ENCODE data around the gene CA7. TPM values are rescaled to one million over a fixed set of nuclear protein-coding genes. Genes with fewer than 3 reads are reported as not detected.

CA7 gene
- polyA plus RNA-seq, 4 donors, result 6.4 to 89.7 (median 47.7) TPM

DNA sequence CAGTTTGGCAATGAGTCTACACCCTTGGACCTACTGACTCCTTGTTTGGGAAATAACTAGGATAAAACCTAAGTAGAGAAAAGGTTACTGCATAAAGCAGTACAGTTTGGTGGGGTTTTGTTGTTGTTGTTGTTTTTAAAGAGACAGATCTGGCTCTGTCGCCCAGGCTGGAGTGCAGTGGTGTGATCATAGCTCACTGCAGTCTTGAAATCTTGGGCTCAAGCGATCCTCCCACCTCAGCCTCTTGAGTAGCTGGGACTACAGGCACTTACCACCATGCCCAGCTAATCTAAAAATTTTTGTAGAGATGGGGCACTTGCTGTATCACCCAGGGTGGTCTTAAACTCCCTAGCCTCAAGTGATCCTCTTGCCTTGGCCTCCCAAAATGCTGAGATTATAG is 37.3 kb downstream of the CA7 start:
- H3K27ac ChIP-seq (ENCODE audit: low read depth in 1 of 3, low read length in 2 of 3), result no peak overlapping the region
- H3K27me3 ChIP-seq (ENCODE audit: control insufficient read depth in 3 of 3, insufficient read depth in 3 of 3, low read length in 3 of 3), result no peaks in the 10 kb centered on the region
- 61 to 82% (median 68%) methylated on average over 2 of the region's 2 CpGs for WGBS, 3 donors
- peaks cover 7 to 16% (median 15%) of the 10 kb centered on the region in 3 donors for H3K36me3 ChIP-seq (ENCODE audit: control insufficient read depth in 3 of 3, insufficient read depth in 2 of 3, low read depth in 1 of 3, low read length in 3 of 3)
- H3K9me3 ChIP-seq (ENCODE audit: control insufficient read depth in 2 of 2, insufficient read depth in 1 of 2, low read depth in 1 of 2, low read length in 1 of 2), result no peaks in the 10 kb centered on the region
- DNase-seq (no peak), FAIRE-seq (no peak)
- no peak overlapping the region for H3K4me3 ChIP-seq (ENCODE audit: low read depth in 1 of 3, low read length in 3 of 3)
- peaks cover 3 to 17% (median 8%) of the 10 kb centered on the region in 3 donors for H3K4me1 ChIP-seq (ENCODE audit: control insufficient read depth in 3 of 3, insufficient read depth in 2 of 3, low read depth in 1 of 3, low read length in 2 of 3)

DNA sequence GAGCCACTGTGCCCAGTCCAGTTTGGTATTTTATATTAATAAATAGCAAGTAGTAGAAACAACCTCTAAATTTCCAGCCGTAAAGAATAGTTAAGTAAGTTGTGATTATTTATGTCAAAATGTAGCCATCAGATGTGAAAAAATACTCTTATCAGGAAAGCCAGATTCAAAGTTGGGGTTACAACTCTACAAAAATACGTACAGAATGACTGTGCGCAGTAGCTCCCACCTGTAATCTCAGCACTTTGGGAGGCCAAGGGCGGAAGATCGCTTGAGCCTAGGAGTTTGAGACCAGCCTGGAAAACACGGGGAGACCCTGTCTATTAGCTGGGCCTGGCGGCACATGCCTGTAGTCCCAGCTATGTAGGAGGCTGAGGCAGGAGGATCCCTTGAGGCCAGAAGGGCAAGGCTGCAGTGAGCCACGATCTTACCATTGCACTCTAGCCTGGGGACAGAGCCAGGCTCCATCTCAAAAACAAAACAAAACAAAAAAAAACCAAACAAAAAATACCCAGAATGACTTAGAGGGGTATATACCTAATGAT is 37.8 kb downstream of the CA7 start:
- DNase-seq (no peak), FAIRE-seq (no peak)
- 89 to 92% (median 90%) methylated on average over 8 of the region's 8 CpGs for WGBS, 3 donors
- Histone ChIP-seq H3K4me3 (ENCODE audit: low read depth in 1 of 3, low read length in 3 of 3) (no peak overlapping the region), H3K36me3 (ENCODE audit: control insufficient read depth in 3 of 3, insufficient read depth in 2 of 3, low read depth in 1 of 3, low read length in 3 of 3) (peaks cover 7 to 16% (median 15%) of the 10 kb centered on the region in 3 donors), H3K27ac (ENCODE audit: low read depth in 1 of 3, low read length in 2 of 3) (no peak overlapping the region), H3K4me1 (ENCODE audit: control insufficient read depth in 3 of 3, insufficient read depth in 2 of 3, low read depth in 1 of 3, low read length in 2 of 3) (peaks cover 3 to 17% (median 8%) of the 10 kb centered on the region in 3 donors), H3K27me3 (ENCODE audit: control insufficient read depth in 3 of 3, insufficient read depth in 3 of 3, low read length in 3 of 3) (no peaks in the 10 kb centered on the region), H3K9me3 (ENCODE audit: control insufficient read depth in 2 of 2, insufficient read depth in 1 of 2, low read depth in 1 of 2, low read length in 1 of 2) (no peaks in the 10 kb centered on the region)

DNA sequence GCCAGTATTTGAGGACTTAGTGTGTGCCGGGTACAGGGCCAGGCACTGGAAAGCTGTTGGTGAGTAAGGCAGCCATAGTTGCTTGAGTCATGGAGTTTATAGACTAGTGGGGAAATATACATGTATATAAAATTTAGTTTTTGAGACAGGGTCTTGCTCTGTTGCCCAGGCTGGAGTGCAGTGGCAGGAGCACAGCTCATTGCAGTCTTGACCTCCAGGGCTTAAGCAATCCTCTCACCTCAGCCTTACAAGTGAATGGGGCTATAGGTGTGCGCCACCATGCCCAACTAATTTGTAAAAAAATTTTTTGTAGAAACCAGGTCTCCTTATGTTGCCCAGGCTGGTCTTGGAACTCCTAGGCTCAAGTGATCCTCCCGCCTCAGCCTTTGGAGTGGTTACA is 38.5 kb downstream of the CA7 start:
- Histone ChIP-seq H3K27ac (ENCODE audit: low read depth in 1 of 3, low read length in 2 of 3) (no peak overlapping the region), H3K4me1 (ENCODE audit: control insufficient read depth in 3 of 3, insufficient read depth in 2 of 3, low read depth in 1 of 3, low read length in 2 of 3) (peaks cover 3 to 17% (median 8%) of the 10 kb centered on the region in 3 donors), H3K36me3 (ENCODE audit: control insufficient read depth in 3 of 3, insufficient read depth in 2 of 3, low read depth in 1 of 3, low read length in 3 of 3) (peaks cover 7 to 16% (median 15%) of the 10 kb centered on the region in 3 donors), H3K4me3 (ENCODE audit: low read depth in 1 of 3, low read length in 3 of 3) (no peak overlapping the region), H3K9me3 (ENCODE audit: control insufficient read depth in 2 of 2, insufficient read depth in 1 of 2, low read depth in 1 of 2, low read length in 1 of 2) (no peaks in the 10 kb centered on the region), H3K27me3 (ENCODE audit: control insufficient read depth in 3 of 3, insufficient read depth in 3 of 3, low read length in 3 of 3) (no peaks in the 10 kb centered on the region)
- DNase-seq (no peak), FAIRE-seq (no peak)
- 98 to 99% (median 99%) methylated on average over 3 of the region's 3 CpGs for WGBS, 3 donors

DNA sequence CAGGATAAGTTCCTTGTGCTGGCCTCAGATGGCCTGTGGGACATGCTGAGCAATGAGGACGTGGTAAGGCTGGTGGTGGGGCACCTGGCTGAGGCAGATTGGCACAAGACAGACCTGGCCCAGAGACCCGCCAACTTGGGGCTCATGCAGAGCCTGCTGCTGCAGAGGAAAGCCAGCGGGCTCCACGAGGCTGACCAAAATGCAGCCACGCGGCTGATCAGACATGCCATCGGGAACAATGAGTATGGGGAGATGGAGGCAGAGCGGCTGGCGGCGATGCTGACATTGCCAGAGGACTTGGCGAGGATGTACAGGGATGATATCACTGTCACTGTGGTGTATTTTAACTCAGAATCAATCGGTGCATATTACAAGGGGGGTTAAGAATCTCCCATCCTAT is 41.3 kb downstream of the CA7 start:
- Histone ChIP-seq H3K4me3 (ENCODE audit: low read depth in 1 of 3, low read length in 3 of 3) (no peak overlapping the region), H3K4me1 (ENCODE audit: control insufficient read depth in 3 of 3, insufficient read depth in 2 of 3, low read depth in 1 of 3, low read length in 2 of 3) (peaks cover 0 to 6% (median 4%) of the 10 kb centered on the region in 3 donors), H3K9me3 (ENCODE audit: control insufficient read depth in 2 of 2, insufficient read depth in 1 of 2, low read depth in 1 of 2, low read length in 1 of 2) (no peaks in the 10 kb centered on the region), H3K27me3 (ENCODE audit: control insufficient read depth in 3 of 3, insufficient read depth in 3 of 3, low read length in 3 of 3) (no peaks in the 10 kb centered on the region), H3K36me3 (ENCODE audit: control insufficient read depth in 3 of 3, insufficient read depth in 2 of 3, low read depth in 1 of 3, low read length in 3 of 3) (peaks cover 7 to 23% (median 15%) of the 10 kb centered on the region in 3 donors), H3K27ac (ENCODE audit: low read depth in 1 of 3, low read length in 2 of 3) (no peak overlapping the region)
- FAIRE-seq, result no peak
- WGBS, 3 donors, result 90 to 91% (median 90%) methylated on average over 12 of the region's 12 CpGs
- DNase-seq, result no peak

GRCh38 chr16:66886321-66886720 is 42.1 kb downstream of the CA7 start:
- 77 to 88% (median 81%) methylated on average over 2 of the region's 2 CpGs for WGBS, 3 donors
- Histone ChIP-seq H3K36me3 (ENCODE audit: control insufficient read depth in 3 of 3, insufficient read depth in 2 of 3, low read depth in 1 of 3, low read length in 3 of 3) (peaks cover 7 to 25% (median 15%) of the 10 kb centered on the region in 3 donors), H3K4me1 (ENCODE audit: control insufficient read depth in 3 of 3, insufficient read depth in 2 of 3, low read depth in 1 of 3, low read length in 2 of 3) (peaks cover 0 to 4% (median 3%) of the 10 kb centered on the region in 3 donors), H3K27ac (ENCODE audit: low read depth in 1 of 3, low read length in 2 of 3) (no peak overlapping the region), H3K9me3 (ENCODE audit: control insufficient read depth in 2 of 2, insufficient read depth in 1 of 2, low read depth in 1 of 2, low read length in 1 of 2) (no peaks in the 10 kb centered on the region), H3K27me3 (ENCODE audit: control insufficient read depth in 3 of 3, insufficient read depth in 3 of 3, low read length in 3 of 3) (no peaks in the 10 kb centered on the region), H3K4me3 (ENCODE audit: low read depth in 1 of 3, low read length in 3 of 3) (no peak overlapping the region)
- DNase-seq, result no peak
- FAIRE-seq, result no peak

GRCh38 chr16:66886914-66887313 is 42.7 kb downstream of the CA7 start:
- FAIRE-seq, result no peak

DNA sequence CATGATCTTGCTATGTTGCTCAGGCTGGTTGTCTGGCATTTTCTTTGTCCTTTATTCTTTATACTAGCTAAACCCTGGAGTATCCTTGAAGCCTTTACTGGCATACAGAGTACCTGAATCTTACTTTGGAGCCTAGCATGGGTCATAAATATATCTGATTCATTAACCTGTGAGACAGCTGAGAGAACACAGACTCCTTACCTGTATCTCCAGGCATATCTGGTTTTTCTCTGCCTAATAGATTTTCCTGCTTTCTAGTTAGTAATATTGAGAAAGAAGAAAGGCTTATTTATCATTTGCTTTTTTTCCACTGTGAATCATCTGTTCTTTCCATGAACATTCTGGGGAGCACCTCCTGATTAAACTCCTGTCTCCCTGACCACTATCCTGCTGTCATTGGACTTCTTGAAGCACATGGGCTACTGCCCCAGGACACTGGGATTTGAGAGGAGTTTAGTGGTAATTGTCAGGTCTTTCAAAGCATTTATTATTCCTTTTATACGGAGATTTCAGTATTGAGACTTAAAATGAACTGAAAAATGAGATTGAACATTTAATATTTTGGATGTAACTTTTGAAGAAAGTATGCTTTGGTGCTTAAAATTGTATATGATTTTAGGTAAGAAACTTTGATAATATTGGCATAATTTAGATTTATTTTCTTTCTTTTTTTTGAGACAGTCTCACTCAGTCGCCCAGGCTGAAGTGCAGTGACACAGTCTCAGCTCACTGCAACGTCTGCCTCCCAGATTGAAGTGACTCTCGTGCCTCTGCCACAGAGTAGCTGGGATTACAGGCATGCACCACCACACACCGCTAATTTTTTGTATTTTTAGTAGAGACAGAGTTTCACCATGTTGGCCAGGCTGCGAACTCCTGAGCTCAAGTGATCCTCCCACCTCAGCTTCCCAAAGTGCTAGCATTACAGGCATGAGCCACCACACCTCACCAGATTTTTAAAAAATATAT is 44.7 kb downstream of the CA7 start:
- peaks cover 7 to 30% (median 15%) of the 10 kb centered on the region in 3 donors for H3K36me3 ChIP-seq (ENCODE audit: control insufficient read depth in 3 of 3, insufficient read depth in 2 of 3, low read depth in 1 of 3, low read length in 3 of 3)

More at GRCh38 chr16:66886914-66887313, 42.7 kb downstream of the CA7 start:
- no peak for DNase-seq
- no peaks in the 10 kb centered on the region for H3K4me1 ChIP-seq (ENCODE audit: control insufficient read depth in 3 of 3, insufficient read depth in 2 of 3, low read depth in 1 of 3, low read length in 2 of 3)
- no peaks in the 10 kb centered on the region for H3K9me3 ChIP-seq (ENCODE audit: control insufficient read depth in 2 of 2, insufficient read depth in 1 of 2, low read depth in 1 of 2, low read length in 1 of 2)
- no peaks in the 10 kb centered on the region for H3K27me3 ChIP-seq (ENCODE audit: control insufficient read depth in 3 of 3, insufficient read depth in 3 of 3, low read length in 3 of 3)
- WGBS, 3 donors, result 72 to 76% (median 74%) methylated on average over 3 of the region's 3 CpGs
- no peak overlapping the region for H3K4me3 ChIP-seq (ENCODE audit: low read depth in 1 of 3, low read length in 3 of 3)
- no peak overlapping the region for H3K27ac ChIP-seq (ENCODE audit: low read depth in 1 of 3, low read length in 2 of 3)
- H3K36me3 ChIP-seq (ENCODE audit: control insufficient read depth in 3 of 3, insufficient read depth in 2 of 3, low read depth in 1 of 3, low read length in 3 of 3), result peaks cover 7 to 26% (median 15%) of the 10 kb centered on the region in 3 donors

DNA sequence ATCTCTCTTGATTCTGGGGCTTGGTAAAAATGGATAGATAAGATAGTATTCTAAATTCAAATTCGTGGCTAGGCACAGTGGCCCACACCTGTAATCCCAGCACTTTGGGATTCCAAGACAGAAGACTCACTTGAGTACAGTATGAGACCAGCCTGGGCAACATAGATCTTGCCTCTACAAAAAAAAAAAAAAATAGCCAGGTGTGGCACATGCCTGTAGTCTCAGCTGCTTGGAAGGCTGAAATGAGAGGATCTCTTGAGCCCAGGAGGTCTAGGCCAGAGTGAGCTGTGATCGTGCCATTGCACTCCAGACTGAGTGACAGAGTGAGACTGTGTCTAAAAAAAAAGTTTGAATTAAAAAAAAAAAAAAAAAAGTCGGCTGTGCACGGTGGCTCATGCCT is 45.4 kb downstream of the CA7 start:
- H3K4me3 ChIP-seq (ENCODE audit: low read depth in 1 of 3, low read length in 3 of 3), result no peak overlapping the region
- H3K36me3 ChIP-seq (ENCODE audit: control insufficient read depth in 3 of 3, insufficient read depth in 2 of 3, low read depth in 1 of 3, low read length in 3 of 3), result peaks cover 4 to 25% (median 11%) of the 10 kb centered on the region in 3 donors
- H3K9me3 ChIP-seq (ENCODE audit: control insufficient read depth in 2 of 2, insufficient read depth in 1 of 2, low read depth in 1 of 2, low read length in 1 of 2), result no peaks in the 10 kb centered on the region
- no peaks in the 10 kb centered on the region for H3K27me3 ChIP-seq (ENCODE audit: control insufficient read depth in 3 of 3, insufficient read depth in 3 of 3, low read length in 3 of 3)
- no peaks in the 10 kb centered on the region for H3K4me1 ChIP-seq (ENCODE audit: control insufficient read depth in 3 of 3, insufficient read depth in 2 of 3, low read depth in 1 of 3, low read length in 2 of 3)
- 60 to 72% (median 72%) methylated on average over 4 of the region's 4 CpGs for whole genome bisulfite sequencing, 3 donors
- FAIRE-seq (no peak), DNase-seq (no peak)
- H3K27ac ChIP-seq (ENCODE audit: low read depth in 1 of 3, low read length in 2 of 3), result no peak overlapping the region

More for the DNA sequence above, 44.7 kb downstream of the CA7 start:
- H3K27ac ChIP-seq (ENCODE audit: low read depth in 1 of 3, low read length in 2 of 3), result no peak overlapping the region
- no peaks in the 10 kb centered on the region for H3K4me1 ChIP-seq (ENCODE audit: control insufficient read depth in 3 of 3, insufficient read depth in 2 of 3, low read depth in 1 of 3, low read length in 2 of 3)
- 90 to 98% (median 95%) methylated on average over 6 of the region's 6 CpGs for WGBS, 3 donors
- DNase-seq (no peak), FAIRE-seq (no peak)
- H3K27me3 ChIP-seq (ENCODE audit: control insufficient read depth in 3 of 3, insufficient read depth in 3 of 3, low read length in 3 of 3), result no peaks in the 10 kb centered on the region
- no peaks in the 10 kb centered on the region for H3K9me3 ChIP-seq (ENCODE audit: control insufficient read depth in 2 of 2, insufficient read depth in 1 of 2, low read depth in 1 of 2, low read length in 1 of 2)
- no peak overlapping the region for H3K4me3 ChIP-seq (ENCODE audit: low read depth in 1 of 3, low read length in 3 of 3)

Data from small intestine (tissue), 7 donors.